Measurements from ENCODE around the gene LCP2.

DNA sequence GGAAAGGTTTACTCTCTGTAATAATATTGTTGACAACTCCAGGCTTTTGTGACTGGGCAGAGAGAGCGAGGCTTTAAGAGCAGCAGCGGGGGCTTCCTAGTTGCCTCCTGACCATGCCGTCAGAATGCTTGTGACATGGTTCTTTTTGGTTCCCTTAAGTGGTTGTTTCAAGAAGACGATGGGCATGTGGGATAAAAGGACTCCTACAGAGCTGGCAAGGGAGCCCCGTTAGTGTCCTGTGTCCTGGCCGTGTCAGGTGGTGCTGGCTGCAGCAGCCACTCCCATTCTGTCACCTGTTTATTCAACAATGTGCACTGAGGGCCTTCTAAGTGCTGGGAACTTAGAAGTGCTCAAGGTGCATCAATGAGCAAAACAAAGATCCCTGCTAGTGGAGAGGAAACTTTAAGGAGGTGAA lies 19.7 kb downstream of the LCP2 start:
- TF ChIP-seq, protein P1, sequence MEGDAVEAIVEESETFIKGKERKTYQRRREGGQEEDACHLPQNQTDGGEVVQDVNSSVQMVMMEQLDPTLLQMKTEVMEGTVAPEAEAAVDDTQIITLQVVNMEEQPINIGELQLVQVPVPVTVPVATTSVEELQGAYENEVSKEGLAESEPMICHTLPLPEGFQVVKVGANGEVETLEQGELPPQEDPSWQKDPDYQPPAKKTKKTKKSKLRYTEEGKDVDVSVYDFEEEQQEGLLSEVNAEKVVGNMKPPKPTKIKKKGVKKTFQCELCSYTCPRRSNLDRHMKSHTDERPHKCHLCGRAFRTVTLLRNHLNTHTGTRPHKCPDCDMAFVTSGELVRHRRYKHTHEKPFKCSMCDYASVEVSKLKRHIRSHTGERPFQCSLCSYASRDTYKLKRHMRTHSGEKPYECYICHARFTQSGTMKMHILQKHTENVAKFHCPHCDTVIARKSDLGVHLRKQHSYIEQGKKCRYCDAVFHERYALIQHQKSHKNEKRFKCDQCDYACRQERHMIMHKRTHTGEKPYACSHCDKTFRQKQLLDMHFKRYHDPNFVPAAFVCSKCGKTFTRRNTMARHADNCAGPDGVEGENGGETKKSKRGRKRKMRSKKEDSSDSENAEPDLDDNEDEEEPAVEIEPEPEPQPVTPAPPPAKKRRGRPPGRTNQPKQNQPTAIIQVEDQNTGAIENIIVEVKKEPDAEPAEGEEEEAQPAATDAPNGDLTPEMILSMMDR (conservative IDR thresholded peaks at IDR 0.05 in 1 of 2, IDR thresholded peaks at IDR 0.05 in 1 of 2; ENCODE audit: low read depth in 1 of 2, low read length in 2 of 2) = no peak
- TF ChIP-seq EZH2 (IDR thresholded peaks at IDR 0.05; ENCODE audit: low read length, missing control alignments) = no peak

Data from fibroblast of lung (primary cell).